ENCODE measurements around the gene POLE.

Gene POLE, protein sequence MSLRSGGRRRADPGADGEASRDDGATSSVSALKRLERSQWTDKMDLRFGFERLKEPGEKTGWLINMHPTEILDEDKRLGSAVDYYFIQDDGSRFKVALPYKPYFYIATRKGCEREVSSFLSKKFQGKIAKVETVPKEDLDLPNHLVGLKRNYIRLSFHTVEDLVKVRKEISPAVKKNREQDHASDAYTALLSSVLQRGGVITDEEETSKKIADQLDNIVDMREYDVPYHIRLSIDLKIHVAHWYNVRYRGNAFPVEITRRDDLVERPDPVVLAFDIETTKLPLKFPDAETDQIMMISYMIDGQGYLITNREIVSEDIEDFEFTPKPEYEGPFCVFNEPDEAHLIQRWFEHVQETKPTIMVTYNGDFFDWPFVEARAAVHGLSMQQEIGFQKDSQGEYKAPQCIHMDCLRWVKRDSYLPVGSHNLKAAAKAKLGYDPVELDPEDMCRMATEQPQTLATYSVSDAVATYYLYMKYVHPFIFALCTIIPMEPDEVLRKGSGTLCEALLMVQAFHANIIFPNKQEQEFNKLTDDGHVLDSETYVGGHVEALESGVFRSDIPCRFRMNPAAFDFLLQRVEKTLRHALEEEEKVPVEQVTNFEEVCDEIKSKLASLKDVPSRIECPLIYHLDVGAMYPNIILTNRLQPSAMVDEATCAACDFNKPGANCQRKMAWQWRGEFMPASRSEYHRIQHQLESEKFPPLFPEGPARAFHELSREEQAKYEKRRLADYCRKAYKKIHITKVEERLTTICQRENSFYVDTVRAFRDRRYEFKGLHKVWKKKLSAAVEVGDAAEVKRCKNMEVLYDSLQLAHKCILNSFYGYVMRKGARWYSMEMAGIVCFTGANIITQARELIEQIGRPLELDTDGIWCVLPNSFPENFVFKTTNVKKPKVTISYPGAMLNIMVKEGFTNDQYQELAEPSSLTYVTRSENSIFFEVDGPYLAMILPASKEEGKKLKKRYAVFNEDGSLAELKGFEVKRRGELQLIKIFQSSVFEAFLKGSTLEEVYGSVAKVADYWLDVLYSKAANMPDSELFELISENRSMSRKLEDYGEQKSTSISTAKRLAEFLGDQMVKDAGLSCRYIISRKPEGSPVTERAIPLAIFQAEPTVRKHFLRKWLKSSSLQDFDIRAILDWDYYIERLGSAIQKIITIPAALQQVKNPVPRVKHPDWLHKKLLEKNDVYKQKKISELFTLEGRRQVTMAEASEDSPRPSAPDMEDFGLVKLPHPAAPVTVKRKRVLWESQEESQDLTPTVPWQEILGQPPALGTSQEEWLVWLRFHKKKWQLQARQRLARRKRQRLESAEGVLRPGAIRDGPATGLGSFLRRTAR (N-terminal part only)

DNA sequence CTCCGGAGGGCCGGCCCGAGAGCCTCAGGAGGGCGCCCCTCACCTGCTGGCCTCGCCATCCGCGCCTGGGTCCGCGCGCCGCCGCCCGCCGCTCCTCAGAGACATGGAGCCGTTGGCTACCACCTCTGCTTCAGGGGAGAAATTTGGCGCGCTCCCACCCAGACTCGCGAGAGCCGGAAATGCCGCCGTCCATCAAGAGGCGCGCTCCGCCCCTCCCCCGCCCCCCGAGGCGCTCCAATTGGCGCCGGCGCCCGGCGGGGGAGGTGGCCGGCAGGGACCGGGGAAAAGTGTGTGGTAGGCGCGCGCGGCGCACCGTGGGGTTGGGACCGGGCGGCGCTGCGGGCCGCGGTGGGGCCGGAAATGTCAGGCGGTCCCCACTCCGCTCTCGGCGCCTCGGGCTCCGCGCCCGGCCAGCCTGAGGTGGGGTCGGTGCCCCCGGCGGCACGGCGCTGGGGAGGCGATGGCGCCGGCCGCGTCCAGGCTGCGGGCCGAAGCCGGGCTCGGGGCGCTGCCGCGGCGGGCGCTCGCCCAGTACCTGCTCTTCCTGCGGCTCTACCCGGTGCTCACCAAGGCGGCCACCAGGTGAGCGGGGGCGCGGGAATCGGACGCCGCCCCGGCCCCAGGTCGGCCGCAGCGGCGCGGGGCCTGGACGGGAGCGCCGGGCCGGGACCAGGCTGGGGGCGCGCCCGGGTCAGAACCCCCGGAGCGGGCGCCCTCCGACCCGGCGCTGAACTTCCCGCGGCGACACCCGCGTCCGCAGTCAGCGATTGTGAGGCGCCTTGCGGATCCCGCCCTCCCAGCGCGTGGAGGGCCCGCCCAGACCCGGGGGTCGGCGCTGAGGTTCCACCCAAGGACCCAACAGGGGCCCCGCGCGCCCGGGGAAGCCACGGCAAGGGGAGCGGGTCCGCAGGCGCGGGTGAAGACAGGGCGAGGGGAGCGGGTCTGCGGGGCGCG lies at the start of gene POLE, which contains the start of gene PXMP2:
Gene POLE, minus strand, starts transcription at position 132 of the 954 bp plus-strand sequence. Its CDS starts 27 bp downstream, at position 105.
Gene PXMP2, plus strand, starts transcription at position 377 of the 954 bp plus-strand sequence. Its CDS starts 84 bp downstream, at position 461.
- peak; percentile 94 for DNase-seq (ENCODE audit: low read depth)

- DNase-seq (ENCODE audit: low read depth): no peak
Measured at GRCh38 chr12:132736913-132737312, 49.8 kb upstream of the POLE start.

GRCh38 chr12:132736378-132736777 lies 49.2 kb upstream of the POLE start:
- no peak for DNase-seq (ENCODE audit: low read depth)

- no peak for DNase-seq (ENCODE audit: low read depth)
Measured at GRCh38 chr12:132735496-132735895, 48.4 kb upstream of the POLE start.

- no peak for DNase-seq (ENCODE audit: low read depth)
Measured at GRCh38 chr12:132734206-132734605, 47.1 kb upstream of the POLE start.

DNA sequence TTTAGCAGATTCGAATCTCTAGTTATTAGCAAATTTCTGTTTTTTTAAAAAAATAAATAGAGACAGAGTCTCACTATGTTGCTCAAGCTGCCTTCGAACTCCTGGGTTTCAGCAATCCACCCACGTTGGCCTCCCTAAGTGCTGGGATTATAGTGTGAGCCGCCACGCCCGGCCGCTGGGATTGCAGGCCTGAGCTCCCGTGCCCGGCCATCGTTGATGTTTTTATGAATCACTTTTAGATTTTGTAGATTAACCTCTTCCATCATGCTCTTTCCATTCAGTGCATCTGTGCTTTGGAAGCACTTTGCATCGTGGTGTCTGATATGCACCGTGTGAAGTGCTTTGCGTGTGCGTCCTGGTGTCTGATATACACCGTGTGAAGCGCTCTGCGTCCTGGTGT lies 44.4 kb upstream of the POLE start:
- no peak for DNase-seq (ENCODE audit: low read depth)

DNA sequence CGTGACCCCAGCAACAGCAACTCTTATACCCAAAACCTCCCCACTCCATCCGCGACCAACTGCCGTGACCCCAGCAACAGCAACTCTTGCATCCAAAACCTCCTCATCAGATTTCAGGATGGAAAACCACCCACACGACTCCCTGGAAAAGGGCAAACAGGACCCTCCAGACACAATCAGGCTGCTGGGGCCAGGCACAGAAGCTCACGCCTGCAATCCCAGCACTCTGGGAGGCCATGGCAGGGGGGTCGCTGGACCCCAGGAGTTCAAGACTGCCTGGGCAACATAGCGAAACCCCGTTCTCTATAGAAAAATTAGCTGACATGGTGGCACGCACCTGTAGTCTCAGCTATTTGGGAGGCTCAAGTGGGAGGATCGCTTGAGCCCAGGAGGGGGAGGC lies 43.2 kb upstream of the POLE start:
- DNase-seq (ENCODE audit: low read depth): no peak

- no peak for DNase-seq (ENCODE audit: low read depth)
Measured at GRCh38 chr12:132729541-132730320, 42.6 kb upstream of the POLE start.

- DNase-seq (ENCODE audit: low read depth): no peak
Measured at GRCh38 chr12:132728502-132728901, 41.4 kb upstream of the POLE start.

- no peak for DNase-seq (ENCODE audit: low read depth)
Measured at GRCh38 chr12:132727091-132727794, 40.1 kb upstream of the POLE start.

DNA sequence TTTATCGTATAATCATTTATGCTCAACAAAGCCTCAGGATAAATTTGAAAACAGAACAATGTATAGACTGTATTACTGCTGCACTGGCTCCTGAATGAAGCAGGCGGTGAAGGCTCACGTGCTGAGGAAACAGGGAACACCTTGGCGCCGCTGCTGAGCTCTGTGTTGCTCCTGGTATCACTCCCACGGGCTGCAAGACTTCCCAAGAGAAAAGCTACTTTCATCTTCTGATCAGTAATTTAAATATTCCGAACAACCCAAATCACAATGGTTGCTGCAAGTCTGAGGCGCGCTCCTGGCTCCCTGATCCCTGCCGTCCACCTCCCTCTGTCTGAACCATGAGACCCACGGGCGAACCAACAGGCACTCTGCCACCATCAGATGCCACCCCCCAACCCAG lies 39.2 kb upstream of the POLE start:
- no peak for DNase-seq (ENCODE audit: low read depth)

DNA sequence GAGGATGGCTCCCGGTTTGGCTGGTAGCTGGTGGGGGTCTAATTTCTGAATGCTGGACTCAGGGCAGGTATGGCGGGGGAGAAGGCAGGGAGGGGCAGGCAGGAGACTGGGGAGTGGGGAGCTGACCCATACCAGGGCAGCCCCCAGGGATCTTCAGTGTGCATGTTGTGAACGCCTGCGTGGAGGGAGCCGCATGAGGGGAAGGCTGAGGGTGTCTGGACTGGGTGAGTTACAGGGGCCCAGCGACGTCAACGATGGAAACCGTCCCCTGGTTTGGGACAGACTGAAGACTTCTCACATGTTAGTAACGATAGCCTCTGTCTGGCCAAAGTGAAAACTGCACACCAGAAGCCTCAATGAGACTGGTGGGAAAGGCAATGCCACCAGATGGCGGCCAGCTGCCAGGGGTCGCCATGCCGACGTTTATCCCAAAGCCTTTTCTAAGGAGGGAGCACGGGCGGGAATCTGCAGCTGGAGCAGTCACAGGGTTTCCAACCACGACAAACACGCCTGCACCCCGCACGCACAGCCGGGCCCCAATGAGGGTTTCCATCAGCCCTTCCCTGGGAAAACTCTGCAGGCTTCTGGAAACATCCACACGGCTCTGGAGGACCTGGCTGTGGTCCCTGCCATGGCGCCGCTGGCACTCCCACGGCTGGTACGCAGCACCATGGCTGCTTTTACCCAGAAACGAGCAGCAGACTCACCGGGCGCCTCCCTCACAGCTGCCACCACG lies 37.5 kb upstream of the POLE start:
- DNase-seq (ENCODE audit: low read depth): no peak

DNA sequence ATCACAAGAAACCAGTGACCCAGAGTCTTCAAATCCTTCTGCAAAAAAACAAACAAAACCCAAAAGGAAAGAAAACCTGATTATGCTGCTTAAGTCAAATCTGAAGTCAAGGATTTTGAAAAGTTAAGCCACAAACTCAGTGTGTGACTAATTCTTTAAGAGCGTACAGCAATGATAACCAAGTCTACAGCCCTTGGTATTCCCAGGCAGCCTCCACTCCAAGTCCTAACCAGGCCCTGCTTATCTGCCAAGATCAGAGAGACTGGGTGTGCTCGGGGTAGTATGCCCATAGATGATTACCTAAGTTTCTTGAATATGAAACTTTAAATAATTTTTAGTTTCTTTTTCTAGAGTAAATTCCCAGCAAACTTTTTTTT lies 36.6 kb upstream of the POLE start:
- no peak for DNase-seq (ENCODE audit: low read depth)

DNA sequence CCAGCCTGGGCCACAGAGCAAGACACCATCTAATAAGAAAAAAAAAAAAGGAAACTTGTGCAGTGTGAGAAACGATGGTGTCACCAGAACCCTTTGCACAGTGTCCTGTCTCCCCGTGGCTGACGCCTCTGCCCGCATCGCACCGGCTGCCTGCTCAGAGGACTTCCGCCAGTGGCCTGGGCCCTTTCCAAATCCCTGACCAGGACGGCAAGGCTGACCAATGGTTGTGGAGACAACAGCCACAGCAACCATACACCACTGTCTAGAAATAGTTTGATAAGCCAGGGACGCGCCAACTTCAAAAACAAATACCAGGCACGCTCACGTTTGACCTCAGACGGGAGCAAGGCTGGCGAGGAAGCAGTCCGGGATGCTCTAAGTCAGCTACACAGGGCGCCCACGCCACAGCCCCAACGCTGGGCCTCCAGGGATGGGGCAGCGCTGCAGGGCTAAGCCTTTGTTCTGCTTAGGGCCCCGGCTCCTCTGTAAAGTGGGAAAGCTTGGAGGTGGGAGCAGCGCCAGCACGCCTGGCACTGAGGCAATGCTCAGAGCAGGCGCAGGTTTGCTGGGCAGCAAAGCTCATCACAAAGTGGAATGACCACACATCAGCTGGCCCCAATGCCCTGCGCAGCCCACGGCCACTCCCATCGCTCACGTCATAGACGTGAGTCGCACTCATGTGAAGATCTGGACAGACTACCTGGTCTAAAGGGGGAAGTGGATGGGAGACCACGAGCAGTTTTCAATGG lies 36.0 kb upstream of the POLE start:
- no peak for DNase-seq (ENCODE audit: low read depth)

GRCh38 chr12:132720606-132721345 lies 33.6 kb upstream of the POLE start:
- no peak for DNase-seq (ENCODE audit: low read depth)

- no peak for DNase-seq (ENCODE audit: low read depth)
Measured at GRCh38 chr12:132719954-132720324, 32.8 kb upstream of the POLE start.

Measured in fibroblast of gingiva (primary cell).